GM12878 (cell line): ENCODE results near the gene MGAT4B. TPM values are rescaled to one million over a fixed set of nuclear protein-coding genes. Genes with fewer than 3 reads are reported as not detected.

ENCODE experiments used
- BCLAF1 ChIP-seq: fragments of 450-650 bp; IDR thresholded peaks from 2 replicates; pipeline ENCODE4 v1.6.1; 2017; ENCODE audit warnings: antibody characterized with exemption, mild to moderate bottlenecking, moderate library complexity
- CTCF ChIP-seq, 3 experiments: IDR thresholded peaks in 2 of 3; conservative IDR thresholded peaks in 1 of 3; 2 replicates each; pipeline ENCODE4 v1.5.1; 2011; ENCODE audit warnings: low read depth in 3 of 3, low read length in 3 of 3, mild to moderate bottlenecking in 3 of 3, control low read depth in 2 of 3, moderate library complexity in 2 of 3, inconsistent platforms in 1 of 3, mixed read lengths in 1 of 3; ENCODE audit not compliant: control insufficient read depth in 2 of 3, insufficient read depth in 1 of 3; ENCODE audit errors: extremely low read depth in 1 of 3
- FOXM1 ChIP-seq: IDR thresholded peaks from 2 replicates; pipeline ENCODE4 v1.6.1; 2012; ENCODE audit warnings: low read depth, mild to moderate bottlenecking, inconsistent platforms, low read length, moderate library complexity
- MLLT1 ChIP-seq: fragments of 450-650 bp; IDR thresholded peaks from 2 replicates; pipeline ENCODE4 v1.6.1; 2016; ENCODE audit warnings: mild to moderate bottlenecking
- NRF1 ChIP-seq: conservative IDR thresholded peaks from 2 replicates; pipeline ENCODE4 v1.6.1; 2011; ENCODE audit warnings: mild to moderate bottlenecking, low read depth, low read length, improper control_type of control experiment
- TAF1 ChIP-seq: IDR thresholded peaks from 2 replicates; pipeline ENCODE4 v1.6.1; 2011; ENCODE audit warnings: mild to moderate bottlenecking, low read depth, low read length, borderline replicate concordance
- ZNF592 ChIP-seq: fragments of 450-650 bp; IDR thresholded peaks from 2 replicates; pipeline ENCODE4 v1.6.1; 2017; ENCODE audit warnings: mild to moderate bottlenecking, moderate library complexity
- polyA plus RNA-seq, 11 experiments: library from polyadenylated mRNA; depleted of rRNA in 4 of 11; unstranded in 6 of 11; stranded (reverse) in 5 of 11; fragments of >200 nt; fragmentation: Nextera tagmentation in 4 of 11; fragmentation: Illumina TruSeq in 1 of 11; extraction: Ambion mirVana in 4 of 11; extraction: Trizol in 1 of 11; gene quantifications; 1 replicate in 1 of 11; 2 replicates in 10 of 11; pipeline versions ENCODE4 v1.2.1 to v1.2.3, GENCODE V29; 2011 to 2016; ENCODE audit warnings: inconsistent platforms in 2 of 11, missing spikeins in 2 of 11, low read depth in 1 of 11
- total RNA-seq, 4 experiments: library from RNA; depleted of rRNA in 3 of 4; stranded (reverse); fragments of >200 nt in 3 of 4; fragmentation: Illumina TruSeq in 1 of 4; extraction: Trizol in 1 of 4; gene quantifications; 2 replicates each; pipeline versions ENCODE4 v1.2.1 to v1.2.3, GENCODE V29; 2013 to 2021

The MGAT4B gene
- total and polyA plus RNA-seq, 10 of the 15 experiments (the other 5 are each of a cell fraction or from before 2014, with no cell fraction given) = 0.60 to 82.5 (median 34.4) TPM; not detected in 1

- TF ChIP-seq CTCF (IDR thresholded peaks at IDR 0.05 in 2 of 3, conservative IDR thresholded peaks at IDR 0.05 in 1 of 3; ENCODE audit: control insufficient read depth in 2 of 3, extremely low read depth in 1 of 3, insufficient read depth in 1 of 3, low read depth in 3 of 3, low read length in 3 of 3) (no peak), NRF1 (no peak), ZNF592 (no peak), MLLT1 (no peak), BCLAF1 (no peak), FOXM1 (no peak), TAF1 (no peak)
These were observed 5.6 kb upstream of the MGAT4B start (continued) for GRCh38 chr5:179812135-179812825.
